PC-9 (cell line): ENCODE measurements around the gene IRAK4.

Experiments
- EZH2 ChIP-seq: fragments of 200-600 bp; sonication (generic); IDR thresholded peaks from 2 replicates; pipeline ENCODE4 v1.8.0; 2017; ENCODE audit warnings: antibody characterized with exemption, low read depth
- TF ChIP-seq, protein P1 (sequence below): fragments of 200-600 bp; sonication (generic); conservative IDR thresholded peaks from 2 replicates; pipeline ENCODE4 v1.6.1; 2017; ENCODE audit warnings: mixed run types, antibody characterized with exemption, mild to moderate bottlenecking, moderate library complexity

DNA sequence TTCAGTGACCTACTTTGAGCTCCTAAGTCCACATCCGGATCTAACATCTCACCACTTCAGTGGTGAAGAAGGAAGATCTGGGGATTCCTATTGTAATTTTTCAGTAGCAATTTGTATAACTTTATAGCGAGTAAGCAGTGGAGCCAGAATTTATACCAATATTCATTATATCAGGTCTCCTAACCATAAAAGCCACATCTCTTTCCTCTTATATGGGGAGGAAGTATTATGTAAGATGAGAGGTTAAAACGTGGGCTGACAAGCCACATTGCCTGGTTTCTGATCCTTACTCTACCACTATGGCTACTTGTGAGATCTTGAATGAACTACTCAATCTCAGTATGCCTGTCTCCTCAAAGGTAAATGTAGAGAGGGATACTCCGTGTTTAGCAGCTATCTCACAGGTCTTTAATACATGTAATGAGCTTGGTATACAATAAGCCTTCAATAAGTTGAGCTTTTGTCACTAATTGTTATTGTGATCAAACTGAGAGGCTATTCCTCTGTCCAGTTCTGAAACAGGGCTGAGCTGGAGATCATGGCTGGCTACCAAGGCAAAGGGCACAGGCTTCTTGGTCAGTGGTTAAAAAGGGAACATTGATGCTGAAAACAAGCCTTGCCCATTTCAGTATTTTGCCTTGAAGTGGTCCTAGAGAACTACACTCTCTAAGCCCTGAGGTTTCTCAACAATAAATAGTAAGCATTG is 73.9 kb downstream of the IRAK4 start:
- TF ChIP-seq EZH2: no peak
- TF ChIP-seq, protein P1, sequence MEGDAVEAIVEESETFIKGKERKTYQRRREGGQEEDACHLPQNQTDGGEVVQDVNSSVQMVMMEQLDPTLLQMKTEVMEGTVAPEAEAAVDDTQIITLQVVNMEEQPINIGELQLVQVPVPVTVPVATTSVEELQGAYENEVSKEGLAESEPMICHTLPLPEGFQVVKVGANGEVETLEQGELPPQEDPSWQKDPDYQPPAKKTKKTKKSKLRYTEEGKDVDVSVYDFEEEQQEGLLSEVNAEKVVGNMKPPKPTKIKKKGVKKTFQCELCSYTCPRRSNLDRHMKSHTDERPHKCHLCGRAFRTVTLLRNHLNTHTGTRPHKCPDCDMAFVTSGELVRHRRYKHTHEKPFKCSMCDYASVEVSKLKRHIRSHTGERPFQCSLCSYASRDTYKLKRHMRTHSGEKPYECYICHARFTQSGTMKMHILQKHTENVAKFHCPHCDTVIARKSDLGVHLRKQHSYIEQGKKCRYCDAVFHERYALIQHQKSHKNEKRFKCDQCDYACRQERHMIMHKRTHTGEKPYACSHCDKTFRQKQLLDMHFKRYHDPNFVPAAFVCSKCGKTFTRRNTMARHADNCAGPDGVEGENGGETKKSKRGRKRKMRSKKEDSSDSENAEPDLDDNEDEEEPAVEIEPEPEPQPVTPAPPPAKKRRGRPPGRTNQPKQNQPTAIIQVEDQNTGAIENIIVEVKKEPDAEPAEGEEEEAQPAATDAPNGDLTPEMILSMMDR: no peak
